HAP-1 (cell line): ENCODE data around the gene PTPN9.

Experiments
- DNase-seq, 2 experiments: peaks; one replicate each; pipeline ENCODE4 v3.0.0-alpha.2; 2016 to 2020; ENCODE audit warnings: low spot score in 2 of 2
- H3K27me3 ChIP-seq: fragments of 250-450 bp; sonication (Bioruptor Pico); 2 replicates; pipeline ENCODE4 v1.5.1; 2020; ENCODE audit warnings: low read depth, mild to moderate bottlenecking, moderate library complexity
- H3K36me3 ChIP-seq: fragments of 250-450 bp; sonication (Bioruptor Pico); replicated peaks from 2 replicates; pipeline ENCODE4 v1.5.1; 2020; ENCODE audit warnings: mild to moderate bottlenecking
- H3K4me1 ChIP-seq: fragments of 250-450 bp; sonication (Bioruptor Pico); 2 replicates; pipeline ENCODE4 v1.5.1; 2020; ENCODE audit warnings: mild to moderate bottlenecking
- H3K4me3 ChIP-seq: fragments of 250-450 bp; sonication (Bioruptor Pico); 2 replicates; pipeline ENCODE4 v1.5.1; 2020; ENCODE audit warnings: mild to moderate bottlenecking, moderate library complexity
- H3K9me3 ChIP-seq: fragments of 250-450 bp; sonication (Bioruptor Pico); 2 replicates; pipeline ENCODE4 v1.5.1; 2020; ENCODE audit warnings: mild to moderate bottlenecking, moderate library complexity
- in situ Hi-C: fragments of 300-500 bp; cut with MboI; formaldehyde crosslinking; loops from 3 replicates; pipeline ENCODE4 v1.14.3; 2020; ENCODE audit warnings: low sequenced_read_pairs, inconsistent platforms, mixed read lengths

The PTPN9 gene

GRCh38 chr15:75578948-75579920 is at the start of gene PTPN9:
TSS of gene PTPN9 (minus strand) at chr15:75579315. CDS start at chr15:75578776, 539 bp downstream.
- no peaks in the 10 kb centered on the region for H3K27me3 ChIP-seq
- in situ Hi-C loops, result no loop called here
- H3K9me3 ChIP-seq, result no peaks in the 10 kb centered on the region
- peak; percentile 97 for DNase-seq
- H3K4me3 ChIP-seq, result peak within 1 kb of the TSS; percentile 76
- H3K4me1 ChIP-seq, result peaks cover 20% of the 10 kb centered on the region
- 0 out of 2 replicates have a peak, but pooled peaks cover 3% of the 10 kb centered on the region for H3K36me3 ChIP-seq

- Histone ChIP-seq H3K9me3 (no peaks in the 10 kb centered on the region), H3K4me1 (peaks cover 8% of the 10 kb centered on the region), H3K27me3 (no peaks in the 10 kb centered on the region), H3K36me3 (peaks cover 6% of the 10 kb centered on the region; the same call in 1 of the 2 replicates), H3K4me3 (peak within 1 kb of the TSS; percentile 99)
- DNase-seq, result peak; percentile 99 to 100
- in situ Hi-C loops, result no loop called here
Observed at GRCh38 chr15:75625542-75626347, 46.6 kb upstream of the PTPN9 start, which contains the start of gene SNUPN. TSS of gene SNUPN (minus strand) at chr15:75625725. CDS start at chr15:75621051, 4,674 bp downstream.

GRCh38 chr15:75622505-75622904 is 43.4 kb upstream of the PTPN9 start:
- no peak overlapping the region for H3K4me3 ChIP-seq
- DNase-seq, result no peak
- H3K36me3 ChIP-seq, result peaks cover 32% of the 10 kb centered on the region
- no peaks in the 10 kb centered on the region for H3K9me3 ChIP-seq
- in situ Hi-C loops, result no loop called here
- H3K4me1 ChIP-seq, result peaks cover 8% of the 10 kb centered on the region
- no peaks in the 10 kb centered on the region for H3K27me3 ChIP-seq

- in situ Hi-C loops, result no loop called here
- Histone ChIP-seq H3K4me3 (no peak overlapping the region), H3K9me3 (no peaks in the 10 kb centered on the region), H3K27me3 (no peaks in the 10 kb centered on the region), H3K4me1 (no peaks in the 10 kb centered on the region), H3K36me3 (peaks cover 48% of the 10 kb centered on the region)
- no peak for DNase-seq
Observed at GRCh38 chr15:75620841-75621391, 41.8 kb upstream of the PTPN9 start.

GRCh38 chr15:75620058-75620820 is 41.1 kb upstream of the PTPN9 start:
- peaks cover 53% of the 10 kb centered on the region for H3K36me3 ChIP-seq
- H3K9me3 ChIP-seq, result no peaks in the 10 kb centered on the region
- H3K4me1 ChIP-seq, result no peaks in the 10 kb centered on the region
- no peak for DNase-seq
- in situ Hi-C loops, result no loop called here
- no peaks in the 10 kb centered on the region for H3K27me3 ChIP-seq
- H3K4me3 ChIP-seq, result no peak overlapping the region

- in situ Hi-C loops, result no loop called here
- Histone ChIP-seq H3K4me1 (no peaks in the 10 kb centered on the region), H3K27me3 (no peaks in the 10 kb centered on the region), H3K9me3 (no peaks in the 10 kb centered on the region; the same call in 1 of the 2 replicates), H3K36me3 (peaks cover 77% of the 10 kb centered on the region), H3K4me3 (no peak overlapping the region)
- DNase-seq, result no peak
Observed at GRCh38 chr15:75616766-75617165, 37.7 kb upstream of the PTPN9 start.

- Histone ChIP-seq H3K9me3 (no peaks in the 10 kb centered on the region), H3K36me3 (peaks cover 65% of the 10 kb centered on the region), H3K4me1 (no peaks in the 10 kb centered on the region), H3K4me3 (no peak overlapping the region), H3K27me3 (no peaks in the 10 kb centered on the region)
- DNase-seq, result no peak
- in situ Hi-C loops, result no loop called here
Observed at GRCh38 chr15:75606711-75607699, 27.9 kb upstream of the PTPN9 start.

GRCh38 chr15:75606026-75606425 is 26.9 kb upstream of the PTPN9 start:
- no peak overlapping the region for H3K4me3 ChIP-seq
- H3K27me3 ChIP-seq, result no peaks in the 10 kb centered on the region
- in situ Hi-C loops, result no loop called here
- DNase-seq, result no peak
- no peaks in the 10 kb centered on the region for H3K9me3 ChIP-seq
- H3K36me3 ChIP-seq, result peaks cover 67% of the 10 kb centered on the region
- no peaks in the 10 kb centered on the region for H3K4me1 ChIP-seq

- H3K9me3 ChIP-seq, result no peaks in the 10 kb centered on the region
- in situ Hi-C loops, result no loop called here
Observed at GRCh38 chr15:75599401-75599800, 20.3 kb upstream of the PTPN9 start.

GRCh38 chr15:75598361-75598760 is 19.2 kb upstream of the PTPN9 start:
- Histone ChIP-seq H3K4me3 (no peak overlapping the region), H3K9me3 (no peaks in the 10 kb centered on the region), H3K4me1 (no peaks in the 10 kb centered on the region), H3K27me3 (no peaks in the 10 kb centered on the region), H3K36me3 (peaks cover 42% of the 10 kb centered on the region)
- DNase-seq, result no peak
- in situ Hi-C loops, result no loop called here

More at GRCh38 chr15:75599401-75599800, 20.3 kb upstream of the PTPN9 start:
- no peak for DNase-seq
- peaks cover 49% of the 10 kb centered on the region for H3K36me3 ChIP-seq
- no peaks in the 10 kb centered on the region for H3K4me1 ChIP-seq
- H3K4me3 ChIP-seq, result no peak overlapping the region
- no peaks in the 10 kb centered on the region for H3K27me3 ChIP-seq

GRCh38 chr15:75597667-75598341 is 18.7 kb upstream of the PTPN9 start:
- Histone ChIP-seq H3K4me3 (no peak overlapping the region), H3K4me1 (no peaks in the 10 kb centered on the region), H3K36me3 (peaks cover 42% of the 10 kb centered on the region), H3K27me3 (no peaks in the 10 kb centered on the region), H3K9me3 (no peaks in the 10 kb centered on the region)
- peak in 1 of 2 experiments; percentile 44 for DNase-seq
- in situ Hi-C loops, result no loop called here
